Measurements from ENCODE around the gene ZGPAT. TPM values are rescaled to one million over a fixed set of nuclear protein-coding genes. Genes with fewer than 3 reads are reported as not detected.

Gene ZGPAT
- total RNA-seq, 1 experiment from 2014 or later, result 35.8 TPM

DNA sequence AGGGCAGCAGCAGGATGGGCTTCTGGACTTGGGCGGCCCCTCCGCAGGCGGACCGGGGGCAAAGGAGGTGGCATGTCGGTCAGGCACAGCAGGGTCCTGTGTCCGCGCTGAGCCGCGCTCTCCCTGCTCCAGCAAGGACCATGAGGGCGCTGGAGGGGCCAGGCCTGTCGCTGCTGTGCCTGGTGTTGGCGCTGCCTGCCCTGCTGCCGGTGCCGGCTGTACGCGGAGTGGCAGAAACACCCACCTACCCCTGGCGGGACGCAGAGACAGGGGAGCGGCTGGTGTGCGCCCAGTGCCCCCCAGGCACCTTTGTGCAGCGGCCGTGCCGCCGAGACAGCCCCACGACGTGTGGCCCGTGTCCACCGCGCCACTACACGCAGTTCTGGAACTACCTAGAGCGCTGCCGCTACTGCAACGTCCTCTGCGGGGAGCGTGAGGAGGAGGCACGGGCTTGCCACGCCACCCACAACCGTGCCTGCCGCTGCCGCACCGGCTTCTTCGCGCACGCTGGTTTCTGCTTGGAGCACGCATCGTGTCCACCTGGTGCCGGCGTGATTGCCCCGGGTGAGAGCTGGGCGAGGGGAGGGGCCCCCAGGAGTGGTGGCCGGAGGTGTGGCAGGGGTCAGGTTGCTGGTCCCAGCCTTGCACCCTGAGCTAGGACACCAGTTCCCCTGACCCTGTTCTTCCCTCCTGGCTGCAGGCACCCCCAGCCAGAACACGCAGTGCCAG, 11.0 kb upstream of the ZGPAT start, which contains the start of gene TNFRSF6B:
Gene TNFRSF6B, plus strand, starts transcription at position 25 of the 729 bp plus-strand sequence. Its CDS starts 116 bp downstream, at position 141.
- DNase-seq (ENCODE audit: low read depth, low spot score) (no peak), ATAC-seq (no peak)
- H3K27me3 ChIP-seq (ENCODE audit: control insufficient read depth, insufficient read depth, low read length), result no peaks in the 10 kb centered on the region
- H3K4me3 ChIP-seq (ENCODE audit: low read depth in 2 of 2, low read length in 2 of 2), result no peak within 1 kb of the TSS
- POLR2A ChIA-PET, result interaction anchor here (0.6 kb wide), 1 partner anchor 49 kb away, joined by 5 read pairs; no protein-coding TSS in a partner anchor
- H3K36me3 ChIP-seq (ENCODE audit: control insufficient read depth, insufficient read depth, low read length), result no peaks in the 10 kb centered on the region
- H3K4me1 ChIP-seq (ENCODE audit: control insufficient read depth, insufficient read depth, low read length), result peaks cover 51% of the 10 kb centered on the region
- peak within 1 kb of the TSS; percentile 61 for H3K27ac ChIP-seq (ENCODE audit: low read length)
- no TSS peak for BruUV-seq (replicated peaks)
- CTCF ChIA-PET, result no interaction called here
- intact Hi-C loops (cut with micrococcal nuclease; ENCODE audit: unreplicated experiment) (no loop called here), in situ Hi-C loops (cut with HindIII; ENCODE audit: low pct_unique_long_range_greater_than_20kb, low sequenced_read_pairs) (no loop called here)
- H3K9me3 ChIP-seq (ENCODE audit: control insufficient read depth, insufficient read depth, low read depth, low read length), result no peaks in the 10 kb centered on the region
- TF ChIP-seq POLR2AphosphoS5 (IDR thresholded peaks at IDR 0.05; ENCODE audit: low read depth, low read length) (no peak), TCF7L2 (IDR thresholded peaks at IDR 0.05; ENCODE audit: low read depth, low read length) (no peak), SIN3A (IDR thresholded peaks at IDR 0.05; ENCODE audit: borderline replicate concordance, insufficient read depth, low read depth, low read length) (no peak)
- TF ChIP-seq, protein P1, sequence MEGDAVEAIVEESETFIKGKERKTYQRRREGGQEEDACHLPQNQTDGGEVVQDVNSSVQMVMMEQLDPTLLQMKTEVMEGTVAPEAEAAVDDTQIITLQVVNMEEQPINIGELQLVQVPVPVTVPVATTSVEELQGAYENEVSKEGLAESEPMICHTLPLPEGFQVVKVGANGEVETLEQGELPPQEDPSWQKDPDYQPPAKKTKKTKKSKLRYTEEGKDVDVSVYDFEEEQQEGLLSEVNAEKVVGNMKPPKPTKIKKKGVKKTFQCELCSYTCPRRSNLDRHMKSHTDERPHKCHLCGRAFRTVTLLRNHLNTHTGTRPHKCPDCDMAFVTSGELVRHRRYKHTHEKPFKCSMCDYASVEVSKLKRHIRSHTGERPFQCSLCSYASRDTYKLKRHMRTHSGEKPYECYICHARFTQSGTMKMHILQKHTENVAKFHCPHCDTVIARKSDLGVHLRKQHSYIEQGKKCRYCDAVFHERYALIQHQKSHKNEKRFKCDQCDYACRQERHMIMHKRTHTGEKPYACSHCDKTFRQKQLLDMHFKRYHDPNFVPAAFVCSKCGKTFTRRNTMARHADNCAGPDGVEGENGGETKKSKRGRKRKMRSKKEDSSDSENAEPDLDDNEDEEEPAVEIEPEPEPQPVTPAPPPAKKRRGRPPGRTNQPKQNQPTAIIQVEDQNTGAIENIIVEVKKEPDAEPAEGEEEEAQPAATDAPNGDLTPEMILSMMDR (IDR thresholded peaks at IDR 0.05), result no peak
- TF ChIP-seq, protein P2, sequence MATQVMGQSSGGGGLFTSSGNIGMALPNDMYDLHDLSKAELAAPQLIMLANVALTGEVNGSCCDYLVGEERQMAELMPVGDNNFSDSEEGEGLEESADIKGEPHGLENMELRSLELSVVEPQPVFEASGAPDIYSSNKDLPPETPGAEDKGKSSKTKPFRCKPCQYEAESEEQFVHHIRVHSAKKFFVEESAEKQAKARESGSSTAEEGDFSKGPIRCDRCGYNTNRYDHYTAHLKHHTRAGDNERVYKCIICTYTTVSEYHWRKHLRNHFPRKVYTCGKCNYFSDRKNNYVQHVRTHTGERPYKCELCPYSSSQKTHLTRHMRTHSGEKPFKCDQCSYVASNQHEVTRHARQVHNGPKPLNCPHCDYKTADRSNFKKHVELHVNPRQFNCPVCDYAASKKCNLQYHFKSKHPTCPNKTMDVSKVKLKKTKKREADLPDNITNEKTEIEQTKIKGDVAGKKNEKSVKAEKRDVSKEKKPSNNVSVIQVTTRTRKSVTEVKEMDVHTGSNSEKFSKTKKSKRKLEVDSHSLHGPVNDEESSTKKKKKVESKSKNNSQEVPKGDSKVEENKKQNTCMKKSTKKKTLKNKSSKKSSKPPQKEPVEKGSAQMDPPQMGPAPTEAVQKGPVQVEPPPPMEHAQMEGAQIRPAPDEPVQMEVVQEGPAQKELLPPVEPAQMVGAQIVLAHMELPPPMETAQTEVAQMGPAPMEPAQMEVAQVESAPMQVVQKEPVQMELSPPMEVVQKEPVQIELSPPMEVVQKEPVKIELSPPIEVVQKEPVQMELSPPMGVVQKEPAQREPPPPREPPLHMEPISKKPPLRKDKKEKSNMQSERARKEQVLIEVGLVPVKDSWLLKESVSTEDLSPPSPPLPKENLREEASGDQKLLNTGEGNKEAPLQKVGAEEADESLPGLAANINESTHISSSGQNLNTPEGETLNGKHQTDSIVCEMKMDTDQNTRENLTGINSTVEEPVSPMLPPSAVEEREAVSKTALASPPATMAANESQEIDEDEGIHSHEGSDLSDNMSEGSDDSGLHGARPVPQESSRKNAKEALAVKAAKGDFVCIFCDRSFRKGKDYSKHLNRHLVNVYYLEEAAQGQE (IDR thresholded peaks at IDR 0.05; ENCODE audit: insufficient read depth in 1 of 2, low read depth in 2 of 2, low read length in 1 of 2), result no peak

DNA sequence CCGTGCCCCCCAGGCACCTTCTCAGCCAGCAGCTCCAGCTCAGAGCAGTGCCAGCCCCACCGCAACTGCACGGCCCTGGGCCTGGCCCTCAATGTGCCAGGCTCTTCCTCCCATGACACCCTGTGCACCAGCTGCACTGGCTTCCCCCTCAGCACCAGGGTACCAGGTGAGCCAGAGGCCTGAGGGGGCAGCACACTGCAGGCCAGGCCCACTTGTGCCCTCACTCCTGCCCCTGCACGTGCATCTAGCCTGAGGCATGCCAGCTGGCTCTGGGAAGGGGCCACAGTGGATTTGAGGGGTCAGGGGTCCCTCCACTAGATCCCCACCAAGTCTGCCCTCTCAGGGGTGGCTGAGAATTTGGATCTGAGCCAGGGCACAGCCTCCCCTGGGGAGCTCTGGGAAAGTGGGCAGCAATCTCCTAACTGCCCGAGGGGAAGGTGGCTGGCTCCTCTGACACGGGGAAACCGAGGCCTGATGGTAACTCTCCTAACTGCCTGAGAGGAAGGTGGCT, 10.4 kb upstream of the ZGPAT start:
- TF ChIP-seq, protein P1 (IDR thresholded peaks at IDR 0.05), result no peak
- TF ChIP-seq POLR2AphosphoS5 (IDR thresholded peaks at IDR 0.05; ENCODE audit: low read depth, low read length), result peak; percentile 38; the same call in 1 of the 2 replicates
- Histone ChIP-seq H3K9me3 (ENCODE audit: control insufficient read depth, insufficient read depth, low read depth, low read length) (no peaks in the 10 kb centered on the region), H3K27ac (ENCODE audit: low read length) (peak overlapping the region; percentile 61), H3K4me1 (ENCODE audit: control insufficient read depth, insufficient read depth, low read length) (peaks cover 55% of the 10 kb centered on the region), H3K36me3 (ENCODE audit: control insufficient read depth, insufficient read depth, low read length) (no peaks in the 10 kb centered on the region), H3K4me3 (ENCODE audit: low read depth in 2 of 2, low read length in 2 of 2) (no peak overlapping the region), H3K27me3 (ENCODE audit: control insufficient read depth, insufficient read depth, low read length) (no peaks in the 10 kb centered on the region)
- in situ Hi-C loops (cut with HindIII; ENCODE audit: low pct_unique_long_range_greater_than_20kb, low sequenced_read_pairs), result no loop called here
- no peak for DNase-seq (ENCODE audit: low read depth, low spot score)
- POLR2A ChIA-PET, result no interaction called here
- CTCF ChIA-PET, result no interaction called here
- BruUV-seq (replicated peaks), result no TSS peak
- intact Hi-C loops (cut with micrococcal nuclease; ENCODE audit: unreplicated experiment), result no loop called here
- no peak for ATAC-seq

Measured in Panc1 (cell line).